HepG2 (cell line): ENCODE data around the gene ABCB8. TPM values are rescaled to one million over a fixed set of nuclear protein-coding genes. Genes with fewer than 3 reads are reported as not detected.

Experiments used
- GATAD2A ChIP-seq: IDR thresholded peaks from 2 replicates; pipeline ENCODE4 v1.6.1; 2016
- MBNL3 ChIP-seq: fragments of 250-450 bp; sonication (Bioruptor Pico); conservative IDR thresholded peaks from 2 replicates; pipeline ENCODE4 v1.8.0; 2022; ENCODE audit warnings: mild to moderate bottlenecking, inconsistent platforms
- NRL ChIP-seq: sonication (generic); formaldehyde crosslinking; IDR thresholded peaks from 2 replicates; pipeline ENCODE4 v1.5.0; 2020; ENCODE audit warnings: missing genetic modification reagents, mild to moderate bottlenecking, moderate library complexity, borderline replicate concordance
- RFX5 ChIP-seq: IDR thresholded peaks from 2 replicates; pipeline ENCODE4 v1.6.1; 2011; ENCODE audit warnings: low read depth, low read length, improper control_type of control experiment
- RORA ChIP-seq: sonication (generic); formaldehyde crosslinking; IDR thresholded peaks from 2 replicates; pipeline ENCODE4 v1.5.0; 2020; ENCODE audit warnings: mild to moderate bottlenecking, missing genetic modification reagents, moderate library complexity
- SRY ChIP-seq: sonication (generic); formaldehyde crosslinking; IDR thresholded peaks from 2 replicates; pipeline ENCODE4 v1.8.0; 2022; ENCODE audit warnings: mild to moderate bottlenecking, missing genetic modification reagents
- XRCC5 ChIP-seq: fragments of 200-400 bp; formaldehyde crosslinking; optimal IDR thresholded peaks from 2 replicates; pipeline ENCODE3; 2017; ENCODE audit warnings: mild to moderate bottlenecking, low read length
- ZNF205 ChIP-seq: IDR thresholded peaks from 2 replicates; pipeline ENCODE4 v1.6.1; 2018; ENCODE audit warnings: missing biosample characterization, missing genetic modification reagents
- ZNF276 ChIP-seq: sonication (generic); formaldehyde crosslinking; IDR thresholded peaks from 2 replicates; pipeline ENCODE4 v1.4.0; 2020; ENCODE audit warnings: mild to moderate bottlenecking, low read depth, missing genetic modification reagents
- ZNF292 ChIP-seq: sonication (generic); formaldehyde crosslinking; IDR thresholded peaks from 2 replicates; pipeline ENCODE4 v1.8.1; 2022; ENCODE audit warnings: mild to moderate bottlenecking, low read depth, missing genetic modification reagents, borderline replicate concordance
- ZNF34 ChIP-seq: sonication (generic); formaldehyde crosslinking; IDR thresholded peaks from 2 replicates; pipeline ENCODE4 v1.4.0; 2020; ENCODE audit warnings: mild to moderate bottlenecking, missing genetic modification reagents, borderline replicate concordance
- ZNF572 ChIP-seq: sonication (generic); formaldehyde crosslinking; IDR thresholded peaks from 2 replicates; pipeline ENCODE4 v1.5.1; 2020; ENCODE audit warnings: mild to moderate bottlenecking, missing genetic modification reagents
- ZNF781 ChIP-seq: sonication (generic); formaldehyde crosslinking; IDR thresholded peaks from 2 replicates; pipeline ENCODE4 v1.5.1; 2020; ENCODE audit warnings: borderline replicate concordance, mild to moderate bottlenecking, missing genetic modification reagents; ENCODE audit errors: not compliant biosample characterization
- ZNF788 ChIP-seq: sonication (generic); formaldehyde crosslinking; IDR thresholded peaks from 2 replicates; pipeline ENCODE4 v1.5.0; 2020; ENCODE audit warnings: mild to moderate bottlenecking, missing genetic modification reagents, borderline replicate concordance
- polyA plus RNA-seq, 8 experiments: library from polyadenylated mRNA; depleted of rRNA in 3 of 8; stranded (reverse) in 7 of 8; unstranded in 1 of 8; fragments of >200 nt; fragmentation: Illumina TruSeq in 4 of 8; extraction: Trizol in 4 of 8; gene quantifications; 2 replicates each; pipeline versions ENCODE4 v1.2.1 to v1.2.3, GENCODE V29; 2011 to 2016; ENCODE audit warnings: low read depth in 4 of 8, missing spikeins in 1 of 8, mixed read lengths in 1 of 8; ENCODE audit not compliant: insufficient read depth in 1 of 8
- total RNA-seq, 5 experiments: library from RNA; depleted of rRNA; stranded (reverse); fragments of >200 nt; fragmentation: Illumina TruSeq; extraction: Trizol; gene quantifications; 2 replicates each; pipeline ENCODE4 v1.2.3, GENCODE V29; 2016; ENCODE audit warnings: low read depth in 1 of 5
- TF ChIP-seq, protein P1 (sequence below): sonication (generic); formaldehyde crosslinking; IDR thresholded peaks from 2 replicates; pipeline ENCODE4 v1.4.0; 2020; ENCODE audit warnings: mild to moderate bottlenecking, missing genetic modification reagents, borderline replicate concordance
- TF ChIP-seq, protein P2 (sequence below): sonication (generic); formaldehyde crosslinking; IDR thresholded peaks from 2 replicates; pipeline ENCODE4 v1.4.0; 2020; ENCODE audit warnings: missing genetic modification reagents, borderline replicate concordance
- TF ChIP-seq, protein P3 (sequence below): sonication (generic); formaldehyde crosslinking; IDR thresholded peaks from 2 replicates; pipeline ENCODE4 v1.5.1; 2020; ENCODE audit warnings: mild to moderate bottlenecking, missing genetic modification reagents

Gene ABCB8
- total and polyA plus RNA-seq, 2 of the 13 experiments (the other 11 are each of a cell fraction or from before 2014, with no cell fraction given), result 6.6 to 16.7 TPM

DNA sequence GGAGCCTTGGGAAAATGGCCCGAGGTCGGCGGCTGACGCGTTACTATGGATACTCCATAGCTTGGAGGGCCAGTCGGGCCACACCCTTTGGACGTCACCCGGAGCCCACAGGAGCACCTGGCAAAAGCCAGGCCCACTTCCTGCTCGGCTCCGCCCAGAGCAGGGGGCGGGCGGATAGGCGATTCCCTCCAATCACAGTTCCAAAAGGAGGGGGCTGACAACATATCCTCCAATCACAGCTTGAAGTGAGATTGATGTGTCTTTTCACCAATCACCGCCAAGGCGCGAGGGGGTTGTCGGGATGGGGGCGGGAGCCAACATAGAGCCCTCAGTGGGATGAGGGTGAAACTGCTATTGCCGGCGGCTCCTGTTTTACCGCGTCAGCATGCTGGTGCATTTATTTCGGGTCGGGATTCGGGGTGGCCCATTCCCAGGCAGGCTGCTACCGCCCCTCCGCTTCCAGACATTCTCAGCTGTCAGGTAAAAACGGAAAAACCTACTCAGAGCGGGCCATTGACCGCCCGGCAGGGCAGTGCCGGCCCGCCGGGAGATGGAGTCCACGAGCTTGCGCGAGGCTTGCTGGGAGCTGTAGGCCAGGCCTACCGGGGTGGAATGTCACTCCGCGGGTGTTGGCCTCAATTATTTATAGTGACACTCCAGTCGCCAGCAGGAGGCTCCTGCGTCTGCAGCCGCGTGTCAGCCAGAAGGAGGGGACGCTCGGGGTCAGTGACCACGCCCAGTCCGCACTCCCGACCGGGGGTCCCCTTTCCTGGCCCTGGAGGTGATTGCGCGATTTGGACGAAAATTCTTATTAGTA lies at the start of gene ABCB8 (continued):
- peak; percentile 66; the same call in 1 of the 2 replicates for TF ChIP-seq ZNF276 (CRISPR knock-in tag)
- no peak for TF ChIP-seq NRL (CRISPR knock-in tag)
- TF ChIP-seq RFX5, result no peak
- TF ChIP-seq ZNF205, result no peak
- TF ChIP-seq SRY (CRISPR knock-in tag), result no peak
- peak; percentile 38 for TF ChIP-seq XRCC5
- peak; percentile 78; the same call in 1 of the 2 replicates for TF ChIP-seq ZNF788 (CRISPR knock-in tag)
- peak; percentile 50 for TF ChIP-seq ZNF781 (CRISPR knock-in tag)
- TF ChIP-seq, protein P1, sequence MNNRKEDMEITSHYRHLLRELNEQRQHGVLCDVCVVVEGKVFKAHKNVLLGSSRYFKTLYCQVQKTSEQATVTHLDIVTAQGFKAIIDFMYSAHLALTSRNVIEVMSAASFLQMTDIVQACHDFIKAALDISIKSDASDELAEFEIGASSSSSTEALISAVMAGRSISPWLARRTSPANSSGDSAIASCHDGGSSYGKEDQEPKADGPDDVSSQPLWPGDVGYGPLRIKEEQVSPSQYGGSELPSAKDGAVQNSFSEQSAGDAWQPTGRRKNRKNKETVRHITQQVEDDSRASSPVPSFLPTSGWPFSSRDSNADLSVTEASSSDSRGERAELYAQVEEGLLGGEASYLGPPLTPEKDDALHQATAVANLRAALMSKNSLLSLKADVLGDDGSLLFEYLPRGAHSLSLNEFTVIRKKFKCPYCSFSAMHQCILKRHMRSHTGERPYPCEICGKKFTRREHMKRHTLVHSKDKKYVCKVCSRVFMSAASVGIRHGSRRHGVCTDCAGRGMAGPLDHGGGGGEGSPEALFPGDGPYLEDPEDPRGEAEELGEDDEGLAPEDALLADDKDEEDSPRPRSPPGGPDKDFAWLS, result no peak
- no peak for TF ChIP-seq ZNF292 (CRISPR knock-in tag)
- no peak for TF ChIP-seq ZNF572 (CRISPR knock-in tag)
- no peak for TF ChIP-seq MBNL3 (CRISPR knock-in tag)
- TF ChIP-seq, protein P2, sequence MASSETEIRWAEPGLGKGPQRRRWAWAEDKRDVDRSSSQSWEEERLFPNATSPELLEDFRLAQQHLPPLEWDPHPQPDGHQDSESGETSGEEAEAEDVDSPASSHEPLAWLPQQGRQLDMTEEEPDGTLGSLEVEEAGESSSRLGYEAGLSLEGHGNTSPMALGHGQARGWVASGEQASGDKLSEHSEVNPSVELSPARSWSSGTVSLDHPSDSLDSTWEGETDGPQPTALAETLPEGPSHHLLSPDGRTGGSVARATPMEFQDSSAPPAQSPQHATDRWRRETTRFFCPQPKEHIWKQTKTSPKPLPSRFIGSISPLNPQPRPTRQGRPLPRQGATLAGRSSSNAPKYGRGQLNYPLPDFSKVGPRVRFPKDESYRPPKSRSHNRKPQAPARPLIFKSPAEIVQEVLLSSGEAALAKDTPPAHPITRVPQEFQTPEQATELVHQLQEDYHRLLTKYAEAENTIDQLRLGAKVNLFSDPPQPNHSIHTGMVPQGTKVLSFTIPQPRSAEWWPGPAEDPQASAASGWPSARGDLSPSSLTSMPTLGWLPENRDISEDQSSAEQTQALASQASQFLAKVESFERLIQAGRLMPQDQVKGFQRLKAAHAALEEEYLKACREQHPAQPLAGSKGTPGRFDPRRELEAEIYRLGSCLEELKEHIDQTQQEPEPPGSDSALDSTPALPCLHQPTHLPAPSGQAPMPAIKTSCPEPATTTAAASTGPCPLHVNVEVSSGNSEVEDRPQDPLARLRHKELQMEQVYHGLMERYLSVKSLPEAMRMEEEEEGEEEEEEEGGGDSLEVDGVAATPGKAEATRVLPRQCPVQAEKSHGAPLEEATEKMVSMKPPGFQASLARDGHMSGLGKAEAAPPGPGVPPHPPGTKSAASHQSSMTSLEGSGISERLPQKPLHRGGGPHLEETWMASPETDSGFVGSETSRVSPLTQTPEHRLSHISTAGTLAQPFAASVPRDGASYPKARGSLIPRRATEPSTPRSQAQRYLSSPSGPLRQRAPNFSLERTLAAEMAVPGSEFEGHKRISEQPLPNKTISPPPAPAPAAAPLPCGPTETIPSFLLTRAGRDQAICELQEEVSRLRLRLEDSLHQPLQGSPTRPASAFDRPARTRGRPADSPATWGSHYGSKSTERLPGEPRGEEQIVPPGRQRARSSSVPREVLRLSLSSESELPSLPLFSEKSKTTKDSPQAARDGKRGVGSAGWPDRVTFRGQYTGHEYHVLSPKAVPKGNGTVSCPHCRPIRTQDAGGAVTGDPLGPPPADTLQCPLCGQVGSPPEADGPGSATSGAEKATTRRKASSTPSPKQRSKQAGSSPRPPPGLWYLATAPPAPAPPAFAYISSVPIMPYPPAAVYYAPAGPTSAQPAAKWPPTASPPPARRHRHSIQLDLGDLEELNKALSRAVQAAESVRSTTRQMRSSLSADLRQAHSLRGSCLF (CRISPR knock-in tag), result no peak; the same call in 1 of the 2 replicates
- no peak for TF ChIP-seq RORA (CRISPR knock-in tag)
- TF ChIP-seq GATAD2A (CRISPR knock-in tag), result 0 out of 2 replicates have a peak, but pooled peaks have one; percentile 11
- TF ChIP-seq, protein P3, sequence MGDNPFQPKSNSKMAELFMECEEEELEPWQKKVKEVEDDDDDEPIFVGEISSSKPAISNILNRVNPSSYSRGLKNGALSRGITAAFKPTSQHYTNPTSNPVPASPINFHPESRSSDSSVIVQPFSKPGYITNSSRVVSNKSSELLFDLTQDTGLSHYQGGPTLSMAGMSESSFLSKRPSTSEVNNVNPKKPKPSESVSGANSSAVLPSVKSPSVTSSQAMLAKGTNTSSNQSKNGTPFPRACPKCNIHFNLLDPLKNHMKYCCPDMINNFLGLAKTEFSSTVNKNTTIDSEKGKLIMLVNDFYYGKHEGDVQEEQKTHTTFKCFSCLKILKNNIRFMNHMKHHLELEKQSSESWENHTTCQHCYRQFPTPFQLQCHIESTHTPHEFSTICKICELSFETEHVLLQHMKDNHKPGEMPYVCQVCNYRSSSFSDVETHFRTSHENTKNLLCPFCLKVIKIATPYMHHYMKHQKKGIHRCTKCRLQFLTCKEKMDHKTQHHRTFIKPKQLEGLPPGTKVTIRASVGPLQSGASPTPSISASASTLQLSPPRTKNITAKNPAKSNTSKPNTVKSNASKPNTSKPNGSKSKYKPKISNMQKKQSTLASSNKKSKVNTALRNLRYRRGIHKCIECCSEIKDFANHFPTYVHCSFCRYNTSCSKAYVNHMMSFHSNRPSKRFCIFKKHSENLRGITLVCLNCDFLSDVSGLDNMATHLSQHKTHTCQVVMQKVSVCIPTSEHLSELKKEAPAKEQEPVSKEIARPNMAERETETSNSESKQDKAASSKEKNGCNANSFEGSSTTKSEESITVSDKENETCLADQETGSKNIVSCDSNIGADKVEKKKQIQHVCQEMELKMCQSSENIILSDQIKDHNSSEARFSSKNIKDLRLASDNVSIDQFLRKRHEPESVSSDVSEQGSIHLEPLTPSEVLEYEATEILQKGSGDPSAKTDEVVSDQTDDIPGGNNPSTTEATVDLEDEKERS (CRISPR knock-in tag), result no peak
- TF ChIP-seq ZNF34, result no peak
